ENCODE measurements around the gene FOXP1. TPM values are rescaled to one million over a fixed set of nuclear protein-coding genes. Genes with fewer than 3 reads are reported as not detected.

Gene FOXP1
- polyA plus RNA-seq, 1 donor from 2014 or later = 5.6 TPM

GRCh38 chr3:71330909-71331308 lies 252.6 kb downstream of the FOXP1 start:
- H4K20me1 ChIP-seq (ENCODE audit: insufficient read depth) = no peaks in the 10 kb centered on the region
- H3K4me2 ChIP-seq (ENCODE audit: low read length) = no peak overlapping the region
- no peaks in the 10 kb centered on the region for H3K9me3 ChIP-seq (ENCODE audit: low read length)
- no peak overlapping the region for H3K27ac ChIP-seq (ENCODE audit: low read length)
- H3F3A ChIP-seq (ENCODE audit: insufficient read depth, low read length, poor library complexity, severe bottlenecking) = no peaks in the 10 kb centered on the region
- no peak overlapping the region for H3K9ac ChIP-seq (ENCODE audit: low read length)
- no peaks in the 10 kb centered on the region for H3K36me3 ChIP-seq (ENCODE audit: insufficient read depth, low read length)
- no peak overlapping the region for H2AFZ ChIP-seq (ENCODE audit: low read depth, low read length)
- no peak for TF ChIP-seq RAD21 (conservative IDR thresholded peaks at IDR 0.05)
- TF ChIP-seq EZH2 (IDR thresholded peaks at IDR 0.05; ENCODE audit: borderline replicate concordance, insufficient read depth, low read length, poor library complexity, severe bottlenecking) = no peak
- no peak for TF ChIP-seq CTCF (IDR thresholded peaks at IDR 0.05; ENCODE audit: poor library complexity, severe bottlenecking)
- no peak for TF ChIP-seq TAF1 (IDR thresholded peaks at IDR 0.05; ENCODE audit: low read depth)
- no peak for TF ChIP-seq SMC3 (conservative IDR thresholded peaks at IDR 0.05; ENCODE audit: poor library complexity)
- TF ChIP-seq EP300 (conservative IDR thresholded peaks at IDR 0.05; ENCODE audit: poor library complexity, severe bottlenecking) = no peak
- H3K9me2 ChIP-seq (ENCODE audit: insufficient read depth, low read length) = no peaks in the 10 kb centered on the region
- no peaks in the 10 kb centered on the region for H3K27me3 ChIP-seq (ENCODE audit: insufficient read depth, low read depth, low read length)
- no peak overlapping the region for H3K4me3 ChIP-seq (ENCODE audit: low read length)
- no peaks in the 10 kb centered on the region for H3K79me2 ChIP-seq (replicated peaks; ENCODE audit: insufficient read depth, low read length)

- no peak overlapping the region for H2AFZ ChIP-seq (ENCODE audit: low read depth, low read length)
- TF ChIP-seq RAD21 (conservative IDR thresholded peaks at IDR 0.05) (no peak), REST (IDR thresholded peaks at IDR 0.05; ENCODE audit: borderline replicate concordance) (no peak), MXI1 (conservative IDR thresholded peaks at IDR 0.05; ENCODE audit: poor library complexity, severe bottlenecking) (no peak), TAF1 (IDR thresholded peaks at IDR 0.05; ENCODE audit: low read depth) (no peak), CTCF (IDR thresholded peaks at IDR 0.05; ENCODE audit: poor library complexity, severe bottlenecking) (no peak), POLR2AphosphoS5 (IDR thresholded peaks at IDR 0.05) (no peak), SMC3 (conservative IDR thresholded peaks at IDR 0.05; ENCODE audit: poor library complexity) (no peak), EZH2 (IDR thresholded peaks at IDR 0.05; ENCODE audit: borderline replicate concordance, insufficient read depth, low read length, poor library complexity, severe bottlenecking) (no peak), EP300 (conservative IDR thresholded peaks at IDR 0.05; ENCODE audit: poor library complexity, severe bottlenecking) (no peak)
- H3K36me3 ChIP-seq (ENCODE audit: insufficient read depth, low read length) = no peaks in the 10 kb centered on the region
- H3K79me2 ChIP-seq (replicated peaks; ENCODE audit: insufficient read depth, low read length) = no peaks in the 10 kb centered on the region
- no peaks in the 10 kb centered on the region for H3F3A ChIP-seq (ENCODE audit: insufficient read depth, low read length, poor library complexity, severe bottlenecking)
- H3K9me3 ChIP-seq (ENCODE audit: low read length) = no peaks in the 10 kb centered on the region
- no peak overlapping the region for H3K4me2 ChIP-seq (ENCODE audit: low read length)
- H3K9me2 ChIP-seq (ENCODE audit: insufficient read depth, low read length) = no peaks in the 10 kb centered on the region
- no peak overlapping the region for H3K9ac ChIP-seq (ENCODE audit: low read length)
- no peaks in the 10 kb centered on the region for H4K20me1 ChIP-seq (ENCODE audit: insufficient read depth)
- no peak overlapping the region for H3K27ac ChIP-seq (ENCODE audit: low read length)
- no peak overlapping the region for H3K4me3 ChIP-seq (ENCODE audit: low read length)
- H3K27me3 ChIP-seq (ENCODE audit: insufficient read depth, low read depth, low read length) = no peaks in the 10 kb centered on the region
Measured at GRCh38 chr3:71330505-71330904, 253.0 kb downstream of the FOXP1 start.
